ENCODE data around the gene CYB5A. TPM values are rescaled to one million over a fixed set of nuclear protein-coding genes. Genes with fewer than 3 reads are reported as not detected.

Gene CYB5A
- total RNA-seq, 2 donors from 2014 or later: 45.1 to 47.8 TPM

Other genes with a start within 250 kb of the CYB5A start
- 1 to 10 TPM; 1.0 to 2.1 TPM for gene FBXO15, start 144.1 kb downstream of the CYB5A start, total RNA-seq
- 10 to 100 TPM; 23.9 to 25.8 TPM for gene TIMM21, start 143.4 kb downstream of the CYB5A start, total RNA-seq
- gene C18orf63, start 23.9 kb upstream of the CYB5A start, total RNA-seq: not detected
- gene DIPK1C, start 165.3 kb upstream of the CYB5A start, total RNA-seq: not detected
- 100 to 1,000 TPM; 211 to 212 TPM for gene CNDP2, start 204.4 kb upstream of the CYB5A start, total RNA-seq
- under 1 TPM in 1 of 2 donors, not detected in 1; 0.16 TPM for gene CNDP1, start 242.5 kb upstream of the CYB5A start, total RNA-seq